ENCODE data around the gene EXD3.

EXD3 gene

DNA sequence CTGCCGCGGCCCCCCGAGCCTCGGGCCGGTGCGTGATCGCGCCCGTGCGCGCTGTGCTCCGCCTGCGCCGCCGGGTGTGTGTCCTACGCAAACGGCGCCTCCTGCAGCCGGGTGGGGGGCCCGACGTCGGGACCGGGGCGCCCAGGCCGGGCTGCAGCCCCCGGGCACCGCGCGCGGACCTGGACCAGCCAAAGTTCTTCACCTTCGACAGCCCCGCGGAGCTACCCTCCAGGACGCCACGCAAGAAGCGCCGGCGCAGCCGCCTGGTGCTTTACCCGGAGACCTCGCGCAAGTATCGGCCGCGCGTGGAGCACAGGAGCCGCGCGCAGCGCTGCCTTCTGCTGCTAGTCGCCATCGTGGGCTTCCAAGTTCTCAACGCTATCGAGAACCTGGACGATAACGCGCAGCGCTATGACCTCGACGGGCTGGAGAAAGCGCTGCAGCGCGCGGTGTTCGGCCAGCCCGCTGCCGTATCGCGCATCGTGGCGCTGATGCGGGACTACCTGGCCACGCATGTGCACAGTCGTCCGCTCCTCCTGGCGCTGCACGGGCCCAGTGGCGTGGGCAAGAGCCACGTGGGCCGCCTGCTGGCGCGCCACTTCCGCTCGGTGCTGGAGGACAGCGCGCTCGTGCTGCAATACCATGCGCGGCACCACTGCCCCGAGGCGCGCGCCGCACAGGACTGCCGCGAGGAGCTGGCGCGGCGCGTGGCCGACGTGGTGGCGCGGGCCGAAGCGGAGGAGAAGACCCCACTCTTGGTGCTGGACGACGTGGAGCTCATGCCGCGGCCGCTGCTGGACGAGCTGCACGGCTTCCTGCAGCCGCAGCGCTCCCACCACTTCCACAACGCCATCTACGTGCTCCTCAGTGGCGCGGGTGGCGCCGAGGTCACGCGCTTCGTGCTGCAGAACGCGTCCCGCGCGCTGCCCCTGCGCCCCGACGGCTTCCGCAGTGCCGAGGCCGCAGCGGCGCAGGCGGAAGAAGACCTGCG is 143.9 kb downstream of the EXD3 start:
- TF ChIP-seq CTCF (IDR thresholded peaks at IDR 0.05): no peak
- no peaks in the 10 kb centered on the region for H3K9me3 ChIP-seq
- peak overlapping the region in 1 of 2 experiments; percentile 83 for H3K4me3 ChIP-seq (ENCODE audit: low read depth in 1 of 2, low read length in 1 of 2)
- H3K4me1 ChIP-seq (ENCODE audit: control insufficient read depth in 1 of 2, insufficient read depth in 1 of 2, low read depth in 1 of 2, low read length in 1 of 2): peaks cover 15 to 22% of the 10 kb centered on the region in 2 experiments
- no peaks in the 10 kb centered on the region for H3K27me3 ChIP-seq
- peak overlapping the region; percentile 89 for H3K27ac ChIP-seq
- peaks cover 58% of the 10 kb centered on the region for H3K36me3 ChIP-seq

- Histone ChIP-seq H3K27me3 (no peaks in the 10 kb centered on the region), H3K36me3 (peaks cover 58% of the 10 kb centered on the region), H3K9me3 (no peaks in the 10 kb centered on the region), H3K4me3 (ENCODE audit: low read depth in 1 of 2, low read length in 1 of 2) (peak overlapping the region; percentile 83 to 85), H3K4me1 (ENCODE audit: control insufficient read depth in 1 of 2, insufficient read depth in 1 of 2, low read depth in 1 of 2, low read length in 1 of 2) (peaks cover 15 to 22% of the 10 kb centered on the region in 2 experiments), H3K27ac (peak overlapping the region; percentile 89)
- TF ChIP-seq CTCF (IDR thresholded peaks at IDR 0.05): no peak
Measured at GRCh38 chr9:137278061-137278701, 144.8 kb downstream of the EXD3 start.

GRCh38 chr9:137277329-137278041 is 145.5 kb downstream of the EXD3 start, which contains the start of gene TOR4A:
TSS of gene TOR4A (plus strand) at chr9:137277726. CDS start at chr9:137278690, 964 bp downstream.
- peak within 1 kb of the TSS; percentile 89 for H3K27ac ChIP-seq

DNA sequence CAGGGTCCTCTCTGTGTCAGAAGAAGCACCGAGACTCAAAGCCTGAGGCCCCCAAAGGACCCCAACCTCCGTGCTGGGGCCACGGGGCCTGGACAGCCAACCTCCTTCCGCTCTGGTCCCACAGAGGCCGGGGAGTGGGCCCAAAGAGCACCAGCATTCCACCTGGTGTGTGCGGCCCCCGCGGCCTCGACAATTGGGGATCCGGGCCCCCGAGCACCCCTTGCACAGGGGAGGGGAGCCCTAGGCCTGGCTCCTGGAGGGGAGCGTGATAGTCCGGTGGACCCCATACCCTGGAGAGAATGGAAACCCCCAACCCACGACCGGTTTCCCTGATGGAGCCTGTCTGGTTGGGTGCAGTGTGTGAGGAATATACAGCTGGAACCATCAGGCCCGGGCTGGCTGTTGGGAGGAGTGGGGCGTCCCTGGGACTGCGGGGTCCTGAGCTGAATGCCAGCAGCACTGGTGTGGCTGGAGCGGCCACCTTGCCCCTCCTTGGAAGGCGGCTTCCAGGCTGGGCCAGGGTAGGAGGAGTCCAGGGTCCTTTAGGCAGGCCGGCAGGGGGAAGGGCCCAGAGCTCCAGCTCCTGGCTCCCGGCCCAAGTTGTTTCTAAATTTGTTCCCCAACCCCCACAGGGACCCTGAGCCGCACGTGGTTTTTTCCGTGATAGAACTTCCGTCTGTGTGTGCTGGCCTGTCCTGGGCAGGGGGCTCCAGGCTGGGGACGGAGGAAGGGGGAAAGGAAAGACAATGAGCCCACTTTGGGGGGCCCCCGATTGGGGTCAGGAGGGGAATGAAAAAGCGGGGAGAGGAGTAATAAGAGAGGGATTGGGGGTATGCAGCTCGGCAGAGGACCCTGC is 146.3 kb downstream of the EXD3 start:
- peak overlapping the region; percentile 83 to 85 for H3K4me3 ChIP-seq (ENCODE audit: low read depth in 1 of 2, low read length in 1 of 2)
- H3K27me3 ChIP-seq: no peaks in the 10 kb centered on the region

More at GRCh38 chr9:137277329-137278041, 145.5 kb downstream of the EXD3 start, which contains the start of gene TOR4A:
- Histone ChIP-seq H3K4me1 (ENCODE audit: control insufficient read depth in 1 of 2, insufficient read depth in 1 of 2, low read depth in 1 of 2, low read length in 1 of 2) (peaks cover 15 to 22% of the 10 kb centered on the region in 2 experiments), H3K27me3 (no peaks in the 10 kb centered on the region), H3K9me3 (no peaks in the 10 kb centered on the region), H3K36me3 (peaks cover 58% of the 10 kb centered on the region), H3K4me3 (ENCODE audit: low read depth in 1 of 2, low read length in 1 of 2) (peak within 1 kb of the TSS; percentile 83 to 85)
- TF ChIP-seq CTCF (IDR thresholded peaks at IDR 0.05): peak; percentile 54

More for the DNA sequence above, 146.3 kb downstream of the EXD3 start:
- H3K36me3 ChIP-seq: peaks cover 58% of the 10 kb centered on the region
- no peak for TF ChIP-seq CTCF (IDR thresholded peaks at IDR 0.05)
- H3K27ac ChIP-seq: peak overlapping the region; percentile 89
- H3K4me1 ChIP-seq (ENCODE audit: control insufficient read depth in 1 of 2, insufficient read depth in 1 of 2, low read depth in 1 of 2, low read length in 1 of 2): peaks cover 15 to 22% of the 10 kb centered on the region in 2 experiments
- no peaks in the 10 kb centered on the region for H3K9me3 ChIP-seq

Data from neutrophil (primary cell).